Subcutaneous adipose tissue (tissue), 4 donors: ENCODE measurements around the gene POP7. TPM values are rescaled to one million over a fixed set of nuclear protein-coding genes. Genes with fewer than 3 reads are reported as not detected.

ENCODE experiments used
- total RNA-seq, 4 donors: library from RNA; depleted of rRNA; stranded (reverse); fragments of >200 nt; gene quantifications; one replicate each; pipeline ENCODE4 v1.1.0, GENCODE V29; 2016
- TF ChIP-seq, protein P1 (sequence below): fragments of 450-650 bp; IDR thresholded peaks from one replicate; pipeline ENCODE4 v1.5.1; 2016; ENCODE audit warnings: low read depth, mild to moderate bottlenecking, control low read depth, antibody characterized with exemption, moderate library complexity

Gene POP7
- total RNA-seq, 4 donors from 2014 or later, result 14.1 to 32.8 (median 19.4) TPM

DNA sequence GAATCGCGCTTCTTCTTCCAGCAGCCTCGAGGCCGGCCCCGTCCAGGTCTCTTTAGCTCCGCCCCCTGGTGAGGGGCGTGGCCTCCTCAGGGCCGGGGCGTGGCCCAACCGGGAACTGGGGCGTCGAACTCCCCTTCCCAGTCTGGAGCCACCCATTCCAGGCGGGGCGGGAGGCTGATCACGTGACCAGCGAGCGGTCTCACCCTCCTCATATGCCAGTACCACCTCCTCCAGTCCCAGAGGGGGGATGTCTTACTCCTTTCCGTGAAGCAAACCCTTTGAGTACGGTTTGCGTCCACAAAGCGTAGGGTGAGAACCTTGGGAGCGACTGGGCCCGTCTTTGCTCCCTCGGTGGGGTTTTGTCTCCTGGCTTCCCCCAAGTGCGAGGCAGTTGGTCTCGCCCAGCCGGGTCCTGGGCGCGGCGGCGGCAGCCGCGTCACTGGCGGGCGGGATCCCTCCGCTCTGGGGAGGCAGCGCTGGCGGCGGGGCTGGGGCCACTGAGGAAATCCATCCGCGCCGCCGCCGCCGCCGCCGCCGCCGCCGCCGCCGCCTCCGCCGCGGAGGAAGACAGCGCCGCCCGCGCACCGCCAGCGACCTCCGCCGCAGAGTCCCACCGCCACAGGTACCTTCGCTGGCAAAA is 32.5 kb upstream of the POP7 start, which contains the start of gene GNB2:
TSS of gene GNB2 (plus strand) at position 439 of the 640 bp plus-strand sequence. CDS start 2,526 bp downstream, outside the sequence.
- TF ChIP-seq, protein P1, sequence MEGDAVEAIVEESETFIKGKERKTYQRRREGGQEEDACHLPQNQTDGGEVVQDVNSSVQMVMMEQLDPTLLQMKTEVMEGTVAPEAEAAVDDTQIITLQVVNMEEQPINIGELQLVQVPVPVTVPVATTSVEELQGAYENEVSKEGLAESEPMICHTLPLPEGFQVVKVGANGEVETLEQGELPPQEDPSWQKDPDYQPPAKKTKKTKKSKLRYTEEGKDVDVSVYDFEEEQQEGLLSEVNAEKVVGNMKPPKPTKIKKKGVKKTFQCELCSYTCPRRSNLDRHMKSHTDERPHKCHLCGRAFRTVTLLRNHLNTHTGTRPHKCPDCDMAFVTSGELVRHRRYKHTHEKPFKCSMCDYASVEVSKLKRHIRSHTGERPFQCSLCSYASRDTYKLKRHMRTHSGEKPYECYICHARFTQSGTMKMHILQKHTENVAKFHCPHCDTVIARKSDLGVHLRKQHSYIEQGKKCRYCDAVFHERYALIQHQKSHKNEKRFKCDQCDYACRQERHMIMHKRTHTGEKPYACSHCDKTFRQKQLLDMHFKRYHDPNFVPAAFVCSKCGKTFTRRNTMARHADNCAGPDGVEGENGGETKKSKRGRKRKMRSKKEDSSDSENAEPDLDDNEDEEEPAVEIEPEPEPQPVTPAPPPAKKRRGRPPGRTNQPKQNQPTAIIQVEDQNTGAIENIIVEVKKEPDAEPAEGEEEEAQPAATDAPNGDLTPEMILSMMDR, result no peak

DNA sequence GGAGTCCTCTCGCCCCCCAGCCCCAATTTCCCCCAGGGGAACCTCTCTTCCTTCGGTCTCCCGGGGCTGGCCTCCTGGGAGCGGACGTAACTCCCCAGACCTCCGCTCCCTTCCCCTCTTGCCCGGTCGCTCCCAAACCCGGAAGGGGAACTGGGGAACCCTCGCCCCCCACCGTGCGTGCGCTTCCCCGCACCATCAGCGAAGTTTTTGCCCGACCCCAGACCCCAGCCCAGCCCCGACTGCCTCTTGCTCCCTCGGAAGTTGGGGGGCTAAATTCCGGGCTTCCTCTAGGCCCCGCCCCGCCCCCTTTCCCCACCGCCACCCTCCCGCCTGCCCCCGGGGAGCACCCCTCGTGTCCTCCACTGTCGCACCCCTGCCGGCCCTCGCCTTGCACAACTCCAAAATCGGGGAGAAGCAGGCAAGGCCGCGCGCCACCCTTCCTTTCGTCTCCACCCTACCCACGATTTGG is 31.9 kb upstream of the POP7 start:
- TF ChIP-seq, protein P1, result no peak

DNA sequence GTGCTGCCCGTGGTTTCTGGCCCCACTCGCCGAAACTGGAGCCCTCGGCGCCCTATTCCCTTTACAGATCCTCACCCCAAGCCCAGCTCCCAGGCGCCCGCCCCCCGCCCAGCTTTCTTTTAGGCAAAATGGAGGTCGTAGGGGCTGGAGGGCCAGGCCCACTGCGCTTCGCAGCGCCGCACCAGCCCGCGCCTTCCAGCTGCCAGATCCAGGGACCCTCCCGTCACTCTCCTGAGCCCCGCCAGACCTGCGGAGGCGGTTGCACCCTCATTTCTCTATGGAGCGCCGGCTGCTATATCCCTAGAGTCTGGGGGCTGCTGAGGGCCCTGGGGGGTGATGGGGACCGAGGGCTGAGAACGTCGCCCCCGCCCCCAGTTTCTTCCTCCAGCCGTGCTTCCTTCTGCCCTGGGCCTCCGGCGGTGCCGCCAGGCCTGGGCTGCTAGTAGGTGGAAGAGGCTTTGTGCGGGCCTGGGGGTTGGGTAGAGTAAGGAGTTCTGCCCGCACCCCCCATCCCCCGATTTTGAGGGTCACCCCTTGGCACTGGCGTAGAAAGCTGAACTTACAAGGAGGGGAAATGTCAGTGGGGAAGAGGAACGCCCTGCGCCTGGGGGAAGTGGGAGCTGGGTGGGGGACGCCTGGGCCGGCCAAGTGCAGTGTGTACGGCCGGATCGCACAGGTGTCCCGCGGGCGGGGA is 31.4 kb upstream of the POP7 start:
- TF ChIP-seq, protein P1, result no peak

DNA sequence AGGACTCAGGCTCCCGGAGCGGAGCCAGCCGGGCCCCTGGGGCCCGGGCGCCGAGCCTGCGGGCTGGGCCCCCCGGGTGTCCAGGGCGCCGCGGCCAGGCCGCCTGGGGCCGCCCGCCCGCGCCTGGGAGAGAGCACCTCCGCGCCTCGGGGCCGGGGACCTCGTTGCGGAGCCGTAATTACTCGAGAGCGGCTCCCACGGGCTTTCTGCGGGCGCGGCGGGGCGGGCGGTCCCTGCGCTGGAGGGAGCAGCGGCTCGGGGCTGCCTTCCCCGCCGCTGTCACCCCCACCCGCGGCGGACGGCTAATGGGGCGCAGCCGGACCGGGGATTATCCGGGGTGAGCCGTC is 30.8 kb upstream of the POP7 start:
- TF ChIP-seq, protein P1, result no peak

DNA sequence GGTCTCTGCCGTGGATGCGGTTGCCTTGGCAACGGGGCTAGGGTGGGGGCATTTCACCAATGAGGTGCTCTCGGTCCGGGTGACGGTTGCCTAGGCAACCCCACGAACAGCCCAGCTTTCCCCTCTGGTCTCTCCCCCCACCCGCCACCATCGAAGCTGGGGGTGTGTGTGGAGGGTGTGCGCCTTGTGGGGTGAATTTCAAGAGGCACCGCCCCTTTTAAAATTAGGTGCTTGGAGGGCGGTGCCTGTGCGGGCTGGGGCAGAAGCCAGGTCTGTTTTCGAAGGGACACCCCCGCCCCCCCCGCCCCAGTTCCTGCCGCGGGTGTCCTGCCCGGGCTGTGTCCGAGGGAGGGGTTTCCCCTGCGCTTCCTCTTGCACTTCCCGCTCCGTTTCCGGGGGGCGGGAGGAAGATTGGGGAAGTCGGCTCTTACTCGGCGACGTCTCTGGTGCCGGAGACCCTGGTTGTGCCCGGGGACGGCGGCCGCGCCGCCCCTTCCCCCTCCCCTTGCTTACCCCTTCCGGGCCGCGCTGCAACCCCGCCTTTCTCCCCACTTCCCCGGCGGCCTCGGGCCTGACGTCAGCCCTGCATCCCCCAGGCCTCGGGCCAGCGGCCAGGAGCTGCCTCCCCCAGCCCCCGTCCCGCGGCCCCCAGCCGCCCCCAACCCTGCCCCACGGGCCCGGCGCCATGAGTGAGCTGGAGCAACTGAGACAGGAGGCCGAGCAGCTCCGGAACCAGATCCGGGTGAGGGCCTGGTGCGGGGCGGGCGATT is 30.2 kb upstream of the POP7 start:
- TF ChIP-seq, protein P1, result no peak

DNA sequence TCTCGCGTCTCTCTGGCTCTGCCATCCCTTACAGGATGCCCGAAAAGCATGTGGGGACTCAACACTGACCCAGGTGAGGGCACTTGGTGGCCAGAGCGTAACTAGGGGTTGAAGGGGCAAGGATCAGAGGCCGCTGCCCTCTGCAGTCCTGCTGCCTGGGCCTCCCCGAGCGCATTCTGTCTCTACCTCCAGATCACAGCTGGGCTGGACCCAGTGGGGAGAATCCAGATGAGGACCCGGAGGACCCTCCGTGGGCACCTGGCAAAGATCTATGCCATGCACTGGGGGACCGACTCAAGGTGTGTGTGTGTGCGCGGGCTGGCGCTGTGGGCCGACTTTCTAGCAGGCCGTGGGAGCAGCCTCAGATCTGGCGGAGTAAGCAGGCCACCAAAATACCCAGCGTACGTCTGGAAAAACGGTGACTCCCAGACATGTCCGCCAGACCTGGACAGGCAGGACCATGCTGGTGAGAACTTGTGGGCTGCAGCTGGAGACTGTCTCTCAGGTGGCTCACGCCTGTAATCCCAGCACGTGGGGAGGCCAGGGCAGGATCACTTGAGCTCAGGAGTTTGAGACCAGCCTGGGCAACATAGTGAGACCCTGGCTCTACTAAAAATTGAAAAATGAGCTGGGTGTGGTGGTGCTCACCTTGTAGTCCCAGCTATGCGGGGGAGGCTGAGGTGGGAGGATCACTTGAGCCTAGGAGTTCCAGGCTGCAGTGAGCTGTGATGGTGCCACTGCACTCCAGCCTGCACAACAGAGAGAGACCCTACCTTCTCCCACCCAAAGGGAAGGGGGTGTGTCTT is 29.2 kb upstream of the POP7 start:
- TF ChIP-seq, protein P1, result no peak
